ENCODE data around the gene STRA8.
A peak's percentile ranks its signal among the peaks of the same experiment; 100 is the strongest.
"Not testable (repeated sequence)": the region's sequence is repeated elsewhere in the genome, so short reads cannot be mapped to it uniquely, and the experiment has no call there.

Gene STRA8

DNA sequence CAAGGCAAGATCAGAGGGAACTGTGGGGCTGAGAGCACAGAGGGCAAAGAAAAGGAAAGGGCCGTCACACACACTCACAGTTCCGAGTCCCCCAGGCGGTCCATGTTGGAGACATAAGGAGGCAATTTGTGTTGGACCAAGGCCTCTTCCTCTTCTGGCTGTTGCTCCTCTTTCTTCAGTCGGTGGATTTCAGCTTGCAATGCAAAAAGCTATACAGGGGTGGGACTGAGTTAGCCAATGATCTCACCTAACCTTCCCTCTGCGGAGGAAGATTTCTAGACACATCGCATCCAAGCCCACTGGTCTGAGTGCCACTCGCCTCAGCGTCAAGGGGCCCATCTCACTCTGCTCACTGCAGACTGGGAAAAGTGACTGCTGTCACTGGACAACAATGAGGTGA, 27.8 kb upstream of the STRA8 start:
- DNase-seq (ENCODE audit: low read depth), result no peak

- DNase-seq (ENCODE audit: low read depth), result no peak
Measured at GRCh38 chr7:135206941-135207391, 26.7 kb upstream of the STRA8 start.

- DNase-seq (ENCODE audit: low read depth), result no peak
Measured at GRCh38 chr7:135207406-135208101, 26.1 kb upstream of the STRA8 start.

DNA sequence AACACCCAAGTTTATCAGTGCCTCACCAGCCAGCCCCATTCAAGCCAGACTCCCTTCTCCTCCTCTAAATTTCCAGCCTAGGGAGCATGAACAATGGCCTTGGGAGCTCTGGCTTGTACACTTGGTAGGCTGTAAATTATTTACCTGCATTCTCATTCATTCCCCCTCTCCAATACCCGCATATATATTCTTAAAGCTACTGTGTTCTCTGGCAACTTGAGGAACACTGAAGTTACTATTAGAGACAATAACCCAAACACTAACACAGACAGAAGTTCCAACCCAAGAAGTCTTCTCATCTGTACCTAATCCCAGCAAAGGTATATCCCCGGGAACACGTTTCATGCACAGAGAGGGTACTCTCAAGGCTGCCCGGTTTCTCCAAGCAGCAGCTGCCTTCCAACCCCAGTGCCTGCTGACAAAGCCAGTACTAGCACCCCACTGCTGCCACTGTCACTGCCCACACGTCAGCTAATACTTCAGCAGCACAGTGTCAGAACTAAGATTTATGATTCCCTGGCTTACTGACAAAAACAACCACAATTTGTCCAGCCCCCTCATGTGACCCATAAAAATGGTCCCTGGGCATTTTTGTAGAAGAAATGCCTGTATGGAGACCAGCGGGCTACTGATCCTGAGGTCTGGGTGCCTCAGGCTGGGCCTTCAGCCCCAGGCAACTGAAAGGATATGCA, 25.4 kb upstream of the STRA8 start:
- DNase-seq (ENCODE audit: low read depth), result no peak

DNA sequence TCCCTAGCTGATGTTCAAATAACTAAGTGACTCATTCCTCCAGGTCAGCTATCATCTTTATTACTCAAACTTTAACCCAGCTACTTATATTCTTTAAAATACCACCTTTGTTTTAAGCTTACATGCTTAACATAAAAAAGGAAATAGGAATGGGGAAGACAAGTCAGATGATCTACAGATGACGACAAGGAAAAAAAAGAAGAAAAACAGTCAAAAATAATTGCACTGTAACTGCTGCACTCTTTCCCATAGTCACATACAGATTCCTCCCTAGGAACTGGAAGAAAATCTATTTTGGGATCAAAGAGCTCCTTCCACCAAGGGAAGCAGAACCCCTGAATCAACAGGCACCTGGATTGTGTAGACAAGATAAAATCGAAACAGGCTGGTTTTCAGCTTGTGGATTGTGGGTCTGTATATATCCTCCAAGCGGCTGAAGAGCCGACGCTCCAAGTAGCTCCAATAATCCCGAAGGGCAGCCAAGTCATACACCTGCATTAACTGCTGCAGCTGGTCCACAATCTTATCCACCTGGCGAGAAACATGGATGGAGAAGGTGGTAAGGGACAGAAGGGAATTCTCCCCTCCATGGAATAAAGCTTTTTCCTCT, 24.3 kb upstream of the STRA8 start:
- no peak for DNase-seq (ENCODE audit: low read depth)

GRCh38 chr7:135210888-135211178, 22.8 kb upstream of the STRA8 start:
- DNase-seq (ENCODE audit: low read depth), result no peak

- DNase-seq (ENCODE audit: low read depth), result peak; percentile 83
Measured at GRCh38 chr7:135211179-135211945, 22.3 kb upstream of the STRA8 start, which contains the start of gene WDR91. Gene WDR91 (minus strand): TSS chr7:135211526. CDS start chr7:135211502, 24 bp downstream.

GRCh38 chr7:135211946-135212685, 21.5 kb upstream of the STRA8 start:
- DNase-seq (ENCODE audit: low read depth), result peak; percentile 65

- no peak for DNase-seq (ENCODE audit: low read depth)
Measured at GRCh38 chr7:135213831-135214230, 19.8 kb upstream of the STRA8 start.

GRCh38 chr7:135215180-135215579, 18.5 kb upstream of the STRA8 start:
- DNase-seq (ENCODE audit: low read depth), result no peak

DNA sequence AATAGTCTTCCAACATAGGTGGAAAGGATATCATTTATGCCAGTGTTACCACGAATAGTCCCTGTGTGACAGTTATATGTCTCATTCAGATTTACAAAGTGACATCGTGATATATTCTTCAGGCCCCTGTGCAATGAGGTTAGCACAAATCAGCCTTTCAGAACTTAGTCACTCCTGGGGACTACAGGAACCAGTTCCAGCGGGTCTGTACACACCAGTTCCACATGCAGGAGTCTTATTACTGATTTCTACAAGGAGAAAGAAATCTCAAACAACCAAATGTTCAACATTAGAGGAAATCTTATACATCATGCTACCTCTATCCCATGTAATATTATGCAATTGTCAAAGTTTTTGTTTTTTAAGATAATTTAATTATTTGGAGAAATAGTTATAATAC, 17.9 kb upstream of the STRA8 start:
- DNase-seq (ENCODE audit: low read depth), result no peak

DNA sequence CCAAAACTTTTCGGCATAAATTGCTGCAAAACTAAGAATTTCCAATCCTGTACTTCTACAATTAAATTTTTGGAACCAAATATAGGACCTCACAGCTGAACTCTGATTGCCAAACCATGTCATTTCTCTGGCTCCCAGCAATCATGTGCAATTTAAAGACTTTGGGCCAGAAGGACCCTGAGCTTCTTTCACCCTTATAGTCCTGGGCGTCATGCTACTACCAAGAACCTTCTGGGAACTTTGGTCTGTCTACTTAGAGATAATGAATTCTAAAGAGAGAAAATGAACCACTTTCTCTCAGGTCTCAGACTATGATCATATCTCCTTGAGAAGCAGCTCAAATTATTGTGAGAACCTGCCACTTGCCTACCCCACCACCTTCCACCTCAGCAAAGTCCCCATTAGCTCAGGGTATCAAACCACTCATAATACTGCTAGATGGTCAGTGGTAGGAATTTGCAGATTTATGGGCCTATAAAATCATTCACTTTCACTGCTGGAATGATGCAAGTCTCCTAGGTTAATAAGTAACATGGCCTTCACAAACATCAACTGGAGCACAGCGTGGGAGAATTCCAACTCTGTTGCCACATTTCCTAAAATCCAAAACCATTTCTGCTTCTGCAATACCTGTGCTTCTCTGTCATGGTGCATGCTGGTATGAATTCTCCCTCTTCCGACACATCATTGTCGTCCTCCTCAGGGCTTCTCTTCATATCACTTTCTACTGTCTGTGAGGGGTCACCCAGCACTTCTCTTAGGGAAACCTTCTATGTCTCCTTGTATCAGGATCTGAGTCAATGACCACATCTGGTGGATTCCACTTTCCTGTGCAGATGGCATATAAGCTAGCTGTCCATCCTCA, 15.8 kb upstream of the STRA8 start:
- DNase-seq (ENCODE audit: low read depth), result no peak

- DNase-seq (ENCODE audit: low read depth), result no peak
Measured at GRCh38 chr7:135224027-135224426, 9.6 kb upstream of the STRA8 start.

DNA sequence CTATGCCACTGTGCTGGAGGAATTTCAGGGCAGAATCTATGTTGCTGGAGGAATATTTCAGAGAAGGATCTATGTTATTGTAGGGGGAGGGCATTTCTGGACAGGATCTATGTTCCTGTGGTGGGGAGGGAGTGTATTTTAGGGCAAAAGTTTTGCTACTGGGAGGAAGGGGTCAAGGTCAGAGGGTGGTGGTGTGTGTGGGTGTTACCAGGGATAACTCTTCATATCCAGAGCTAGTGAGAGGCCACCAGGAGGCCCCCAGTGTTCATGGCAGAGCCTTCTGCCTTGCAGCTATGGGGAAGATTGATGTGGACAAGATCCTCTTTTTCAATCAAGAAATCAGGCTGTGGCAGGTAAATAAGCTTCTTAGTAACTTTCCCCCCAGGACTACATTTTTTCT, 2.0 kb upstream of the STRA8 start:
- DNase-seq (ENCODE audit: low read depth), result no peak

- no peak for DNase-seq (ENCODE audit: low read depth)
Measured at GRCh38 chr7:135232087-135232486, 1.6 kb upstream of the STRA8 start.

DNA sequence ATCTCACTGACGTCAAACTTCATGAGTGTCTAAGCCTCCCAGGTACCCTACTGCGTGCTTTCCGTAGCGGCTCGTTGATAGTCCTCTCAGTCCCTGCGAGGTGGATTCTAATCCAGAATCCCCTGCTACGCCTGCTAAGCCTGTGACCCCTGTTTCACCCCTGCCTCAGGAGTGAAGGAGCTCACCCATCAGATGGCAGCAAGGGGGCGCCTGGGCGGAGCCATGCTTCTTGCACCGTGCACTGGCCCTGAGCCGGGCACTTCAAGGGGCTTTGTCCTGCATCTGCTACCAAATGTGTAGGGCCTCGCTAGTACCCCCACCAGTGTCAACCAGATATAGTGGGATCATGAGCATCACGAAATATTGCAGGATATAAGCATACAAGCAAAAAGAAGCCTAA, 918 bp upstream of the STRA8 start:
- no peak for DNase-seq (ENCODE audit: low read depth)

- not testable (repeated sequence) for DNase-seq (ENCODE audit: low read depth)
Measured at GRCh38 chr7:135234095-135234494, 457 bp downstream of the STRA8 start.

DNA sequence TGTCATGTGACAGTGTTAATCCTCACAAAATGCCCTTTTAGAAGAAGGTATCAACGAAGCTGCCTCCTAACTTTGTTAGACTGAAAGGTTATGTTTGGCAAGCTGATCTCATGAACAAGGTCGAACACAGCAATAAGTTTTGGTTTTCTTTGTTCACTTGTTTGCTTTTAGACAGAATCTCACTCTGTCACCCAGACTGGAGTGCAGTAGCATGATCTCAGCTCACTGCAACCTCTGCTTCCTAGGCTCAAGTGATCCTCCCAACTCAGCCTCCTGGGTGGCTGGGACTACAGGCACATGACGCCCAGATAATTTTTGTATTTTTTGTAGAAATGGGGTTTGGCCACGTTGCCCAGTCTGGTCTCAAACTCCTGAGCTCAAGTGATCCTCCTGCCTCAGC, 1.1 kb downstream of the STRA8 start:
- no peak for DNase-seq (ENCODE audit: low read depth)

- DNase-seq (ENCODE audit: low read depth), result no peak
Measured at GRCh38 chr7:135235841-135236240, 2.2 kb downstream of the STRA8 start.

DNA sequence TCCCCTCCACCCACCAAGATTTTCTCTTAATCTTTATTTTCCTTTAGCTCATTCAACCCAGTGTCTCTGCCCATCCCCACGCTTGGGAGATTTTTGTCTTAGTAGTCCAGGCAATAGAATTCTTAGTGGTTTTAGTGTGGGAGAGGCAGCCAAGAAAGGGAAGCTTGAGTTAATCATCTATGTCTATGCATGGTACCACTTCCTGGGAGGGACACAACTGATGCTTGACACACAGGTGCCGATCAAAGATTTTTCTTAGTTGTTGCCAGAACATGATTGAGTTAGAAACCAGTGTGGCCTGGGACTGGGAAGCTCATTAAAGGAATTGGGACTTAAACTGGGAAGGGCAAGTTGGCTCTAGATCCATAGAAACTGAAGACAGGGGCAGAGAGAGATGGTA, 3.1 kb downstream of the STRA8 start:
- DNase-seq (ENCODE audit: low read depth), result no peak
